RWPE2 (cell line): ENCODE results near the gene LONP2.
"Not testable (repeated sequence)": the region's sequence is repeated elsewhere in the genome, so short reads cannot be mapped to it uniquely, and the experiment has no call there.

Source experiments
- ATAC-seq: fragments of 200-7000 bp; cut with Tn5 transposase; 3 replicates; pipeline ENCODE4 v1.9.1; 2021; ENCODE audit warnings: low read depth
- DNase-seq: peaks from one replicate; pipeline ENCODE4 v3.0.0-alpha.2; 2020; ENCODE audit warnings: low spot score
- H3K27ac ChIP-seq: fragments of 450-650 bp; 2 replicates; pipeline ENCODE4 v1.5.1; 2017; ENCODE audit warnings: mild to moderate bottlenecking; ENCODE audit not compliant: poor library complexity, severe bottlenecking
- H3K27me3 ChIP-seq: fragments of 250-450 bp; sonication (Bioruptor Pico); 2 replicates; pipeline ENCODE4 v1.5.1; 2021; ENCODE audit warnings: mild to moderate bottlenecking, moderate library complexity; ENCODE audit not compliant: insufficient read depth, poor library complexity, severe bottlenecking
- H3K36me3 ChIP-seq: fragments of 250-450 bp; sonication (Bioruptor Pico); 2 replicates; pipeline ENCODE4 v1.5.1; 2020; ENCODE audit warnings: low read depth, mild to moderate bottlenecking, moderate library complexity
- H3K4me1 ChIP-seq: fragments of 250-450 bp; sonication (Bioruptor Pico); 2 replicates; pipeline ENCODE4 v1.5.1; 2021; ENCODE audit warnings: mild to moderate bottlenecking, moderate library complexity; ENCODE audit not compliant: insufficient read depth, poor library complexity, severe bottlenecking
- H3K4me3 ChIP-seq: fragments of 250-450 bp; sonication (Bioruptor Pico); 2 replicates; pipeline ENCODE4 v1.5.1; 2021; ENCODE audit warnings: mild to moderate bottlenecking, moderate library complexity; ENCODE audit not compliant: severe bottlenecking
- H3K9me3 ChIP-seq: fragments of 250-450 bp; sonication (Bioruptor Pico); 2 replicates; pipeline ENCODE4 v1.5.1; 2021; ENCODE audit warnings: mild to moderate bottlenecking, moderate library complexity; ENCODE audit not compliant: severe bottlenecking
- CTCF ChIP-seq: fragments of 450-650 bp; IDR thresholded peaks from one replicate; pipeline ENCODE4 v1.5.1; 2017; ENCODE audit warnings: mild to moderate bottlenecking, moderate library complexity; ENCODE audit not compliant: poor library complexity, severe bottlenecking

LONP2 gene

GRCh38 chr16:48352648-48353390, 108.7 kb downstream of the LONP2 start:
- DNase-seq (no peak), ATAC-seq (no peak)
- Histone ChIP-seq H3K27ac (no peak overlapping the region), H3K4me3 (no peak overlapping the region), H3K4me1 (peaks cover 4% of the 10 kb centered on the region), H3K36me3 (peaks cover 77% of the 10 kb centered on the region), H3K9me3 (no peaks in the 10 kb centered on the region), H3K27me3 (no peaks in the 10 kb centered on the region)
- no peak for TF ChIP-seq CTCF

- TF ChIP-seq CTCF = peak; percentile 86
- no peak for DNase-seq
- Histone ChIP-seq H3K4me1 (peaks cover 4% of the 10 kb centered on the region), H3K27ac (no peak overlapping the region), H3K4me3 (no peak overlapping the region), H3K9me3 (no peaks in the 10 kb centered on the region), H3K27me3 (no peaks in the 10 kb centered on the region), H3K36me3 (peaks cover 72% of the 10 kb centered on the region)
- ATAC-seq = peak; percentile 87
Observed at GRCh38 chr16:48353565-48354163, 109.6 kb downstream of the LONP2 start.

GRCh38 chr16:48354385-48354784, 110.3 kb downstream of the LONP2 start:
- not testable (repeated sequence) for H3K4me3 ChIP-seq, DNase-seq, H3K27me3 ChIP-seq, H3K4me1 ChIP-seq, H3K27ac ChIP-seq, ATAC-seq, H3K9me3 ChIP-seq
- H3K36me3 ChIP-seq = peaks cover 74% of the 10 kb centered on the region

- no peak for TF ChIP-seq CTCF
- no peaks in the 10 kb centered on the region for H3K27me3 ChIP-seq
- H3K27ac ChIP-seq = no peak overlapping the region
- H3K9me3 ChIP-seq = no peaks in the 10 kb centered on the region
- peaks cover 69% of the 10 kb centered on the region for H3K36me3 ChIP-seq
- DNase-seq (no peak), ATAC-seq (no peak)
- peaks cover 4% of the 10 kb centered on the region for H3K4me1 ChIP-seq
- no peak overlapping the region for H3K4me3 ChIP-seq
Observed at GRCh38 chr16:48354877-48355855, 111.1 kb downstream of the LONP2 start.
